Measurements from ENCODE around the gene VWC2L.

The VWC2L gene

DNA sequence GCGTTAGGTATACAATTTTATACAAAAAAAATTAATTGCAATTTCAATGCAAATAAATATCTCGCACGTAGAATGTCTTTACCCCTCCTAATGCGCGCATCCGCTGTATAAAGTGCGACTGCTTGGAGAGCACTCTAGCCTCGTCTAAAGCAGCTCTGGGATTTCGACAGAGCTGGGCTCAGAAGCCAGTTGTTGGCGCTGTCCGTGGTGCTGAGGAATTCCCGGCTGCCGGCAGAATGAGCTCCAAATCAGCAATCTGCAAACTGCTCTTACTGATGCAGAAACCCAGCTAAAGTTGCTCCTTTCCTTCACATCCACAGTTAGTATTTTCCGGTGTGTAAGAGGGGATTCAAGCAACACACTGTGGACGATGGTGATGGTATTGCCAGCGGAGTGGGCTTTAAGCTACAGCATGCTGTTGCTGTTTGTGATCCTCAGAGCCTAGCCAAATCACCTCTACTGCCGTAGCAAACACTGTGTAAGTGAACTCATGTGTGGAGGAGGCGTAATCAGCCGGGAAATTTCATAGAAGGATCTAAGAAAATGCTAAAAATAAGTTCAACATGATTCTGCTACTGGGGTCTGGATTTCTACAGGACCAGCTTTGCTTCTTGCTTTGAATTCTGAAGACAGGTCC lies at the start of gene VWC2L:
TSS of gene VWC2L (plus strand) at position 137 of the 637 bp plus-strand sequence. CDS start 3,140 bp downstream, outside the sequence.
- DNase-seq (ENCODE audit: low read depth in 2 of 2, low spot score in 1 of 2), result no peak

DNA sequence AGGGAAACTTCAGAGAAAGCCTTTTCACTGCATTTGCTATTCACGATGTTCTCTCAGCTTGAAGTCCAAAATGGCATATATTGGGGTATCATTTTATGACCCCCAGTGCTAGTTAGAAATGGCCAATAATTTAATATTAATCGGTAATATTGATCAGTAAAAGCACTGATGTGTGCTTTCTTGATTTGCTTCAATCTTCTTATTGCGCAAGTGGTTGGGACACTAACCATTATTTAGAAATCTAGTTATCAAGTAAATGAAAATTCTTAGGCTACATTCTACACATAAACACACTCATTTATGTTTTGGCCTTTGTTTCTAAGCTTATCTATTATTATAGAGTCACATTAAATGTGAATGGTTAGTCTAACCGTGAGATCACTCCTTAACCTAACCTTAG lies 49.7 kb upstream of the VWC2L start:
- DNase-seq (ENCODE audit: low read depth in 2 of 2, low spot score in 1 of 2), result no peak

DNA sequence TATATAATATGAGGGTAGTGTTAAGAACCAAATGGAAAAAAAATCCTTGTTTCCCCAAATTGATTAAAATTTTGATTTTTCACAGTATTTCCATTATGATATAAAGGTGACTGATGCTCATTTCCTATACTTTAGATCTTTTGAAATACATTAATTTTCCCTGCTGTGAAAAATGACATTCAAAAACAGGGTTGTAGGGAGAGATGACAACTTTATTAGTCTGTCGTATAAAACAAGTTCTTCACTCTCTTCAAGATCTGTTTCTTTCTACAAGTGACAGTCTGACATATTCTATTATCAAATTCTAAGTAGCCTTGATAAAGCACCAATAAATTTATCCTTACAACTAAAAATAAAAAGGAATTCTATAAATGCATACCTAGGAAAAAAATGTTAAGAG lies 45.3 kb upstream of the VWC2L start:
- no peak for DNase-seq (ENCODE audit: low read depth in 2 of 2, low spot score in 1 of 2)

DNA sequence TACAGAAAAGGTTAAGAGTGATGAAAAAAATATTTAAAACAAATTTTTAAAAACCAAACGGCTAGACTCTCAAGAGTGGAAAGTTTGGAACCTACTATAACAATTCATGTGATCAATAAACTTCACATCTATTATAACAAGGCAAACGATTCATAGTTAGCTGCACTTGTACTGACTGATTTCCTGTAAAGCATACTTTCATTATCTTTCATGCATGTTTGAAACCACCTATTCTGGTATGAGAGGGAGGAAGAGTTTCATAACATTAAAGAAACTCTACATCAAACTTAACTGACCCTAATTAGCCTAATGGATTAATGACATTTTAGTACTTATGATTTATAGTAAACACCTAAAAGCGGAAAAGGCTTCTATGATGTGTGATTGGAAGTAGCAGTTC lies 43.7 kb upstream of the VWC2L start:
- DNase-seq (ENCODE audit: low read depth in 2 of 2, low spot score in 1 of 2), result no peak

DNA sequence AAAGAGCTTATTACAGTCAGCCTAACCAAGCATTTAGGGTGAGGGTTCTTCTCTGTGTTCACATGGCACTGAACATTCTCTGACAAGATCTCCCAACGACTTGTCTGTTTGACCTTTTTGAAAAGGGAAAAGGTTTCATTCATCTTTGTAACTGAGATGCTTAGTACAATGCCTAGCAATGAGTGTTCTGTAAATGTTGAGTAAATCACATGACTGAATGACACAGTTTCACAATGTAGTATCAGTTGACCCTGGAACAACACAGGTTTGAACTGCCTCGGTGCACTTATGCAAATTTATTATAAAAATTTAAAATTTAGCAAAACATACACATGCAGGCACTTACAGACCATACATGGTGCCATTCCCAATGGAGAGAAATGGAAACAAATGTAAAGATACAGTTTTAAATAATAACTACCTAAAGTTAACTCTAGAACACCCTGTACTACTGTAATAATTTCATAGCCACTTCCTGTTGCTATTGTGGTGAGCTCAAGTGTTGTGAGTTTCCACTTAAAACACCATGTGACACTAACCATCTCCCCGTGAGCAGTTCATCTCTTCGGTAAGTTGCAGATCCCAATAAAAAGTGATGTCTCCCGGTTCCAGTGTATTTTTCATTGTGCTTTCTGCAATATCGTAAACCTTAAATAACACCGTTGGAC lies 34.1 kb upstream of the VWC2L start:
- no peak for DNase-seq (ENCODE audit: low read depth in 2 of 2, low spot score in 1 of 2)

GRCh38 chr2:214377286-214377624 lies 33.6 kb upstream of the VWC2L start:
- DNase-seq (ENCODE audit: low read depth in 2 of 2, low spot score in 1 of 2), result no peak

GRCh38 chr2:214378455-214379103 lies 32.3 kb upstream of the VWC2L start:
- no peak for DNase-seq (ENCODE audit: low read depth in 2 of 2, low spot score in 1 of 2)

- no peak for DNase-seq (ENCODE audit: low read depth in 2 of 2, low spot score in 1 of 2)
Measured at GRCh38 chr2:214379227-214379626, 31.6 kb upstream of the VWC2L start.

- no peak for DNase-seq (ENCODE audit: low read depth in 2 of 2, low spot score in 1 of 2)
Measured at GRCh38 chr2:214380681-214381080, 30.2 kb upstream of the VWC2L start.

DNA sequence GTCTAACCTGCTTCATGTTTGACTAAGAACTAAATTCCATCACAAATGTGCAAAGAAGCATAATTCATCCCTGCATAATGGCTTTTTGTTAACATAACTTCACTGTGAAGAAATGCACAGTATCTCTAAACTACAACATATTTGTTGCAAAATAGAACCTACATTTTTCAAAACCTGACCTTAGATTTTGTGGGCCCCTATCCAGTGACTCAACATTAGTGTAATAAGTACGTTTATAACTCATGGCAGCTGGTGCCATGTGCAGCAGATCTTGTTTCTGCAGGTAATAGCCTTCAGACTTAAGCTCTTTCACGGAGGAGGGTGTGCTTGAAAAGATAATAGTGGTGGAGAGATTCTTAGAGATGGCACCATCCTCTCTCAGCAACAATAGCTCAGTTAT lies 28.6 kb upstream of the VWC2L start:
- no peak for DNase-seq (ENCODE audit: low read depth in 2 of 2, low spot score in 1 of 2)

DNA sequence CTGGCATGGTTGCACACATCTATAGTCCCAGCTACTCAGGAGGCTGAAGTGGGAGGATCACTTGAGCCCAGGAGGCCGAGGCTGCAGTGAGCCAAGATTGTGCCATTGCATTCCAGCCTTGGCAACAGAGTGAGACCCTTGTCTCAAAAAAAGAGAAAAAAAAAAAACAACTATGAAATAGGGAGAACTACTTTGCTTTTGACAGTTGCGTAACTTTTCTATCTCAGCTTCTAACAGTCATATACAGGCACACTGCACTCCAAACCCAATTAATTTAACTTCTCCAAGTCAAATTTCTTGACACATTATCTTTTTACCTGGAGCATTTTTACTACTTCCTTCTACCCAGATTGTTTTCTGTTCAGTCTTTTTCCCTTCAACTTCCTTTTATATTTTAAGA lies 24.1 kb upstream of the VWC2L start:
- no peak for DNase-seq (ENCODE audit: low read depth in 2 of 2, low spot score in 1 of 2)

DNA sequence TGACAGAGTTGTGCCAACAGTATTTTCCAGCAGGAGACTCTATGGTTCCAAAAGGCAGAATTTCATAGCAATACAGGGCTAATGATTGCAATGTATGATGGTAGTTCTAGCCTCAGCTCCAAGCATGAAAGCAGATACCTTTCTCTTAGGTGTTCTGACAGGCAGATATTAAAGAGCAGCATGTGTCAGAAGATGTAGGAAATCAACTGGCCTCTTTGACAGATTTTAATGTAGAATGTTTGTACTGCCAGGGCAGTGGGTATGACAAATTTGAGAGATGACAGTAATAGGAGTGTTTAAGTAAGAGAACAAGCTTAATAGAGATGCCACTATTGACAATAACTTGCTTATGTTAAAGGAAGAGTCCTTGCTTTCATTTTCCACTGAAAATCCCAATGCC lies 21.5 kb upstream of the VWC2L start:
- DNase-seq (ENCODE audit: low read depth in 2 of 2, low spot score in 1 of 2), result no peak

DNA sequence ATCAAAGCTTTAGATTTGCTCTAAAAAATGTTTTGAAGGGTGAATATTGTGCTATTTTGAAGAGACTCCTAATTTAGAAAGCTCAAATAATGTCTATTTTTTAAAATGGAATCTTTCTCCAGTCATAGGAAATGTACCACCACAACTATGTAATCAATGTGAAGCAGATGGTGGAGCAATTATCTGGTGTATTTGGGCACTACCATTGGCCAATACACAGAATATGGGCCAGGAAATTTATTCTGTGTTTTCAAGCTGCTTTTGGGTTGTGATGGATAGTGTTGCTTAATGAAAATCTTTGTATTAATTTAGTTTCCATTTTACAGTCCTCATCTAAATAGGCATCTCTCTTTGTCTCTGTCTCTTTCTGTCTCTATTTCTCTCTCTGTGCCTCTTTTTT lies 17.1 kb upstream of the VWC2L start:
- no peak for DNase-seq (ENCODE audit: low read depth in 2 of 2, low spot score in 1 of 2)

DNA sequence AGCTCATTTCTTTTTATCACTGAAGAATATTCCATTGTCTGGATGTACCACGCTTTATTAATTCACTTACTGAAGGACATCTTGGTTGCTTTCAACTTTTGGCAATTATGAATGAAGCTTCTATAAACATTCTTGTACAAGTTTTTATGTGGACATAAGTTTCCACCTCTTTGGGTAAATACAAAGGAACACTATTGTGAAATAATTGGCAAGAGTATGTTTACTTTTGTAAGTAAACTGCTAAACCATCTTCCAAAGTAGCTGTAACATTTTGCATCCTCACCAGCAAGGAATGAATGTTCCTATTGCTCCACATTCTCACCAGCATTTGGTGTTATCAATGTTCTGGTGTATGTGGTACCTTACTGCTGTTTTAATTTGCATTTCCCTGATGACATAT lies 15.8 kb upstream of the VWC2L start:
- DNase-seq (ENCODE audit: low read depth in 2 of 2, low spot score in 1 of 2), result no peak

DNA sequence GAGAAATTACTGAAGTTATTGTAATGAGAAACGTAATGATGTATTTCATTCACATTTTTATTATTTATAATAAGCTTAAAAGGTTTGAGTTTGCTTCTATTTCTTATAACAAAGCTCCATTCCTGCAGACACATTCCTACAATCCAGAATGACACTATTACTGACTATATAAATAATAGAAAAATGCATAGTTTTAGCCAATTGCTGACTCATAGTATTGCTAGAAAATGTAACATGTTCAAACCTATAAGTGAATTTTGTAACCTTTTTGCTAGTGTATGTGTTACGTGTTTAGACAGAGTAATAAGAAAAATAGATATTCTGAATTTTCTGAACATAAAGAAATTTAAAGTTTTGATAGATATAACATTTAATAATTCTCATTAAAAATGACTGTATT lies 9.3 kb upstream of the VWC2L start:
- no peak for DNase-seq (ENCODE audit: low read depth in 2 of 2, low spot score in 1 of 2)

DNA sequence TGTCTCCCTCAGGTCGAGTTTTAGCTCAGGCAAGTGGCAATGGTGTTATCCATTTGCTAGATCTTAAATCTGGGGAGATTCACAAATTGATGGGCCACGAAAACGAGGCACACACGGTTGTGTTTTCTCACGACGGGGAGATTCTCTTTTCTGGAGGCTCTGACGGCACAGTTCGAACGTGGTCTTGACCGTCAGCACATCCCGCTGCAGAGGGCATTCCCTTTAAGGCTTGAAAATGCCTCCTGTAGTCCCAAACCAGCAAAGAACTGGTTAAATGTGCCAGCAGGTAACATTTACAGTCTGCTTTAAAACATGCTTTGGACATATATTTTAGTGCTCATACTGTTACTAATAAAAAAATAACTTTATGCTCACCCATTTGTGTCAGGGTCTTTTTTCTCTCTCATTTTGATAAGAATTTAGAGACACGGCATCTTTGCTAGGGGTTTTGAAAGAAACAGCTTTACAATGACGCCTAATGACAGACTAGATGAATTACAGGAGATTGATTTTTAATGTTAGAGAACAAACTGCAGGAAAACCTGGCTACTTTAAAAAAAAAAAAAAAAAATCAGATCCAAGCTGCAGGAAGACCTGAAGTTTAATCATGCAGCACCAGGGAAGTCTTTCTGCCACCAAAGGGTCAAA lies 602 bp upstream of the VWC2L start:
- no peak for DNase-seq (ENCODE audit: low read depth in 2 of 2, low spot score in 1 of 2)

DNA sequence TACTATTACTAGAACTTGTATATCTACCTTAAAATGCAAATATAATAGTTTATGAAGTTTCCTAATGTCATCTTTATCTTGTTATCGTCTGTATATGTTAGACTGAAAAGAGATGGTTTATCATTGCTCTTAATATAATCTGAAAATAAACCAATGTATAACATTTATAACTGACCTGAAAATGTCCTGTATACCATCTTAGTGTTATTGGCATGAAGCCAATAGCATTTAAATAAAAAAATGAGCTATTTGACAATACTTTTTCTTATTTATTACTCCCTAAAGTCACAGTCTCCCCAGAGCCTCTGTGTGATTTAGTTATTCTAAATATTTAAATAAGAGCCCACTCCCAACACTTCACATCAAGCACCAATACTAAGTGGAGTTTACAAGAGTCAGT lies 1.8 kb downstream of the VWC2L start:
- DNase-seq (ENCODE audit: low read depth in 2 of 2, low spot score in 1 of 2), result no peak

DNA sequence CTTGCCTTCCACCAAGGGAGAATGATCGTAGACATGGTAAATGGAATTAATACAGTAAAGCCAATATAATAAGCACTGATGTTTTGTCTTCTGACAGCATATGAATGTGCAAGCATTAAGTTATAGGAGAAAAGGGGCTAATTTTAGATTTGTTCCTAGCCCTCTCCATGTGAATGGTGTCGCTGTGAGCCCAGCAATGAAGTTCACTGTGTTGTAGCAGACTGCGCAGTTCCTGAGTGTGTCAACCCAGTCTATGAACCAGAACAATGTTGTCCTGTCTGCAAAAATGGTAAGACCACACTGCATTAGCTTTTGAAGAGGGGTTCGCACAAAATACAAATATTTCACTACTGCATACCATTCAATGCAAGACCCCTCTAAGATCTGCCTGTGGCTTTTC lies 25.6 kb downstream of the VWC2L start:
- no peak for DNase-seq (ENCODE audit: low read depth in 2 of 2, low spot score in 1 of 2)

- no peak for DNase-seq (ENCODE audit: low read depth in 2 of 2, low spot score in 1 of 2)
Measured at GRCh38 chr2:214450118-214450894, 39.5 kb downstream of the VWC2L start.

GRCh38 chr2:214451516-214452275 lies 40.8 kb downstream of the VWC2L start:
- DNase-seq (ENCODE audit: low read depth in 2 of 2, low spot score in 1 of 2), result no peak

All from stimulated activated CD8-positive, alpha-beta memory T cell treated with anti-CD3 and anti-CD28 coated beads, Interleukin-4, amount 100 ng/mL, for 4 hours (primary cell).